HepG2 (cell line): ENCODE data around the gene LRRC28. TPM values are rescaled to one million over a fixed set of nuclear protein-coding genes. Genes with fewer than 3 reads are reported as not detected.

Experiments
- ATAC-seq: fragments of 200-7000 bp; cut with Tn5 transposase; 3 replicates; pipeline ENCODE4 v1.9.1; 2020; ENCODE audit warnings: mild to moderate bottlenecking, moderate library complexity
- BruUV-seq: library from RNA; stranded (reverse); fragments of 400-500 nt; replicated peaks from 2 replicates; lab custom pipeline; 2021; lab: Mats Ljungman, UMichigan
- CTCF ChIA-PET: fragments of 300-600 bp; formaldehyde crosslinking; extraction: SDS; loops from one replicate; lab custom pipeline; 2021; ENCODE audit warnings: low total read pairs, inconsistent platforms, low intra/inter-chr PET ratio; lab: Yijun Ruan, JAX
- POLR2A ChIA-PET: fragments of 350-600 bp; sonication (Branson Sonifier 250); formaldehyde crosslinking; loops from one replicate; lab custom pipeline; 2020; ENCODE audit warnings: antibody characterized with exemption, inconsistent platforms; lab: Yijun Ruan, JAX
- DNase-seq: peaks from one replicate; pipeline ENCODE4 v3.0.0-alpha.2; 2015; ENCODE audit warnings: low spot score
- FAIRE-seq: peaks from 3 replicates; lab custom pipeline; 2011; peaks lifted over from hg19 to GRCh38; lab: Jason Lieb, UNC
- H2AFZ ChIP-seq: one replicate; pipeline ENCODE4 v1.6.1; 2011; ENCODE audit warnings: low read length, inconsistent platforms
- H3K27ac ChIP-seq: fragments of 300-600 bp; 3 replicates; pipeline ENCODE4 v1.8.0; 2011; ENCODE audit warnings: mixed run types, mild to moderate bottlenecking, mixed read lengths, low read length, inconsistent platforms; ENCODE audit not compliant: insufficient read depth; ENCODE audit errors: extremely low read length
- H3K27me3 ChIP-seq, 2 experiments: fragments of 200-600 bp in 1 of 2; 2 replicates in 1 of 2; 3 replicates in 1 of 2; pipeline versions ENCODE4 v1.6.0 to v1.8.0; 2011; ENCODE audit warnings: low read length in 2 of 2, mild to moderate bottlenecking in 2 of 2, moderate library complexity in 2 of 2, inconsistent platforms in 1 of 2; ENCODE audit not compliant: insufficient read depth in 2 of 2, control insufficient read depth in 1 of 2
- H3K36me3 ChIP-seq, 2 experiments: fragments of 200-600 bp in 1 of 2; replicated peaks in 1 of 2; 2 replicates in 1 of 2; 3 replicates in 1 of 2; pipeline versions ENCODE4 v1.5.1 to v1.8.0; 2011; ENCODE audit warnings: low read length in 2 of 2, inconsistent platforms in 1 of 2; ENCODE audit not compliant: insufficient read depth in 2 of 2, control insufficient read depth in 1 of 2
- H3K4me1 ChIP-seq: 2 replicates; pipeline ENCODE4 v1.5.1; 2012; ENCODE audit warnings: low read length, inconsistent platforms; ENCODE audit not compliant: insufficient read depth
- H3K4me2 ChIP-seq: 2 replicates; pipeline ENCODE4 v1.6.0; 2011; ENCODE audit warnings: low read depth, low read length, inconsistent platforms
- H3K4me3 ChIP-seq, 3 experiments: fragments of 200-600 bp in 1 of 3; sonication (generic), shearing (Covaris generic) in 1 of 3; replicated peaks in 1 of 3; 2 replicates each; pipeline ENCODE4 v1.5.1; 2011 to 2016; ENCODE audit warnings: low read length in 3 of 3, inconsistent platforms in 2 of 3, low read depth in 2 of 3, mild to moderate bottlenecking in 2 of 3, control low read depth in 1 of 3, mixed read lengths in 1 of 3; ENCODE audit not compliant: insufficient read depth in 1 of 3
- H3K79me2 ChIP-seq: one replicate; pipeline ENCODE4 v1.6.1; 2011; ENCODE audit warnings: low read length, inconsistent platforms; ENCODE audit not compliant: insufficient read depth
- H3K9ac ChIP-seq: 2 replicates; pipeline ENCODE4 v1.6.0; 2011; ENCODE audit warnings: mild to moderate bottlenecking, low read depth, low read length, inconsistent platforms; ENCODE audit not compliant: insufficient read depth
- H3K9me3 ChIP-seq: 2 replicates; pipeline ENCODE4 v1.5.1; 2012; ENCODE audit warnings: mild to moderate bottlenecking, low read length
- H4K20me1 ChIP-seq: 2 replicates; pipeline ENCODE4 v1.6.0; 2011; ENCODE audit warnings: inconsistent platforms, mild to moderate bottlenecking, low read length, moderate library complexity; ENCODE audit not compliant: insufficient read depth
- SP2 ChIP-seq: sonication (generic); formaldehyde crosslinking; IDR thresholded peaks from 2 replicates; pipeline ENCODE4 v1.5.1; 2020; ENCODE audit warnings: mild to moderate bottlenecking, missing genetic modification reagents
- STAG1 ChIP-seq: sonication (generic); formaldehyde crosslinking; IDR thresholded peaks from 2 replicates; pipeline ENCODE4 v1.4.0; 2020; ENCODE audit warnings: missing genetic modification reagents
- WGBS: methylation state at CpG from one replicate; pipeline ENCODE4 v1.1.6; 2017; ENCODE audit warnings: low lambda C conversion rate; 5-methylcytosine and 5-hydroxymethylcytosine counted together
- in situ Hi-C: cut with HindIII; loops from 2 replicates; pipeline ENCODE4 v1.10.0; 2017; ENCODE audit warnings: low pct_unique_long_range_greater_than_20kb; ENCODE audit not compliant: extremely low pct_ligation_motif_present
- intact Hi-C: fragments of 100-400 bp; cut with micrococcal nuclease; formaldehyde crosslinking; loops from one replicate; pipeline ENCODE4 v1.10.0; 2022; ENCODE audit not compliant: unreplicated experiment
- polyA plus RNA-seq, 8 experiments: library from polyadenylated mRNA; depleted of rRNA in 3 of 8; stranded (reverse) in 7 of 8; unstranded in 1 of 8; fragments of >200 nt; fragmentation: Illumina TruSeq in 4 of 8; extraction: Trizol in 4 of 8; gene quantifications; 2 replicates each; pipeline versions ENCODE4 v1.2.1 to v1.2.3, GENCODE V29; 2011 to 2016; ENCODE audit warnings: low read depth in 4 of 8, missing spikeins in 1 of 8, mixed read lengths in 1 of 8; ENCODE audit not compliant: insufficient read depth in 1 of 8
- total RNA-seq, 5 experiments: library from RNA; depleted of rRNA; stranded (reverse); fragments of >200 nt; fragmentation: Illumina TruSeq; extraction: Trizol; gene quantifications; 2 replicates each; pipeline ENCODE4 v1.2.3, GENCODE V29; 2016; ENCODE audit warnings: low read depth in 1 of 5
- TF ChIP-seq, protein P1 (sequence below): sonication (generic); formaldehyde crosslinking; IDR thresholded peaks from 2 replicates; pipeline ENCODE4 v1.5.1; 2020; ENCODE audit warnings: mild to moderate bottlenecking, missing genetic modification reagents, moderate library complexity
- TF ChIP-seq, protein P2 (sequence below): sonication (generic); formaldehyde crosslinking; IDR thresholded peaks from 2 replicates; pipeline ENCODE4 v1.5.0; 2020; ENCODE audit warnings: mild to moderate bottlenecking, missing genetic modification reagents, moderate library complexity
- TF ChIP-seq, protein P3 (sequence below): sonication (generic); formaldehyde crosslinking; IDR thresholded peaks from 2 replicates; pipeline ENCODE4 v1.4.0; 2020; ENCODE audit warnings: missing genetic modification reagents, borderline replicate concordance

The LRRC28 gene
- total and polyA plus RNA-seq, 2 of the 13 experiments (the other 11 are each of a cell fraction or from before 2014, with no cell fraction given), result 17.5 to 21.3 TPM

- Histone ChIP-seq H3K36me3 (no peaks in the 10 kb centered on the region), H3K79me2 (no peaks in the 10 kb centered on the region), H3K9ac (no peak overlapping the region), H3K4me3 (no peak overlapping the region), H2AFZ (no peak overlapping the region)
- FAIRE-seq, result no peak
- TF ChIP-seq, protein P1, sequence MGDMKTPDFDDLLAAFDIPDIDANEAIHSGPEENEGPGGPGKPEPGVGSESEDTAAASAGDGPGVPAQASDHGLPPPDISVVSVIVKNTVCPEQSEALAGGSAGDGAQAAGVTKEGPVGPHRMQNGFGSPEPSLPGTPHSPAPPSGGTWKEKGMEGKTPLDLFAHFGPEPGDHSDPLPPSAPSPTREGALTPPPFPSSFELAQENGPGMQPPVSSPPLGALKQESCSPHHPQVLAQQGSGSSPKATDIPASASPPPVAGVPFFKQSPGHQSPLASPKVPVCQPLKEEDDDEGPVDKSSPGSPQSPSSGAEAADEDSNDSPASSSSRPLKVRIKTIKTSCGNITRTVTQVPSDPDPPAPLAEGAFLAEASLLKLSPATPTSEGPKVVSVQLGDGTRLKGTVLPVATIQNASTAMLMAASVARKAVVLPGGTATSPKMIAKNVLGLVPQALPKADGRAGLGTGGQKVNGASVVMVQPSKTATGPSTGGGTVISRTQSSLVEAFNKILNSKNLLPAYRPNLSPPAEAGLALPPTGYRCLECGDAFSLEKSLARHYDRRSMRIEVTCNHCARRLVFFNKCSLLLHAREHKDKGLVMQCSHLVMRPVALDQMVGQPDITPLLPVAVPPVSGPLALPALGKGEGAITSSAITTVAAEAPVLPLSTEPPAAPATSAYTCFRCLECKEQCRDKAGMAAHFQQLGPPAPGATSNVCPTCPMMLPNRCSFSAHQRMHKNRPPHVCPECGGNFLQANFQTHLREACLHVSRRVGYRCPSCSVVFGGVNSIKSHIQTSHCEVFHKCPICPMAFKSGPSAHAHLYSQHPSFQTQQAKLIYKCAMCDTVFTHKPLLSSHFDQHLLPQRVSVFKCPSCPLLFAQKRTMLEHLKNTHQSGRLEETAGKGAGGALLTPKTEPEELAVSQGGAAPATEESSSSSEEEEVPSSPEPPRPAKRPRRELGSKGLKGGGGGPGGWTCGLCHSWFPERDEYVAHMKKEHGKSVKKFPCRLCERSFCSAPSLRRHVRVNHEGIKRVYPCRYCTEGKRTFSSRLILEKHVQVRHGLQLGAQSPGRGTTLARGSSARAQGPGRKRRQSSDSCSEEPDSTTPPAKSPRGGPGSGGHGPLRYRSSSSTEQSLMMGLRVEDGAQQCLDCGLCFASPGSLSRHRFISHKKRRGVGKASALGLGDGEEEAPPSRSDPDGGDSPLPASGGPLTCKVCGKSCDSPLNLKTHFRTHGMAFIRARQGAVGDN (CRISPR knock-in tag), result 0 out of 2 replicates have a peak, but pooled peaks have one; percentile 3
- TF ChIP-seq, protein P2, sequence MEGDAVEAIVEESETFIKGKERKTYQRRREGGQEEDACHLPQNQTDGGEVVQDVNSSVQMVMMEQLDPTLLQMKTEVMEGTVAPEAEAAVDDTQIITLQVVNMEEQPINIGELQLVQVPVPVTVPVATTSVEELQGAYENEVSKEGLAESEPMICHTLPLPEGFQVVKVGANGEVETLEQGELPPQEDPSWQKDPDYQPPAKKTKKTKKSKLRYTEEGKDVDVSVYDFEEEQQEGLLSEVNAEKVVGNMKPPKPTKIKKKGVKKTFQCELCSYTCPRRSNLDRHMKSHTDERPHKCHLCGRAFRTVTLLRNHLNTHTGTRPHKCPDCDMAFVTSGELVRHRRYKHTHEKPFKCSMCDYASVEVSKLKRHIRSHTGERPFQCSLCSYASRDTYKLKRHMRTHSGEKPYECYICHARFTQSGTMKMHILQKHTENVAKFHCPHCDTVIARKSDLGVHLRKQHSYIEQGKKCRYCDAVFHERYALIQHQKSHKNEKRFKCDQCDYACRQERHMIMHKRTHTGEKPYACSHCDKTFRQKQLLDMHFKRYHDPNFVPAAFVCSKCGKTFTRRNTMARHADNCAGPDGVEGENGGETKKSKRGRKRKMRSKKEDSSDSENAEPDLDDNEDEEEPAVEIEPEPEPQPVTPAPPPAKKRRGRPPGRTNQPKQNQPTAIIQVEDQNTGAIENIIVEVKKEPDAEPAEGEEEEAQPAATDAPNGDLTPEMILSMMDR (CRISPR knock-in tag), result peak; percentile 42; the same call in 1 of the 2 replicates
- peak; percentile 44; the same call in 1 of the 2 replicates for TF ChIP-seq STAG1 (CRISPR knock-in tag)
- TF ChIP-seq, protein P3, sequence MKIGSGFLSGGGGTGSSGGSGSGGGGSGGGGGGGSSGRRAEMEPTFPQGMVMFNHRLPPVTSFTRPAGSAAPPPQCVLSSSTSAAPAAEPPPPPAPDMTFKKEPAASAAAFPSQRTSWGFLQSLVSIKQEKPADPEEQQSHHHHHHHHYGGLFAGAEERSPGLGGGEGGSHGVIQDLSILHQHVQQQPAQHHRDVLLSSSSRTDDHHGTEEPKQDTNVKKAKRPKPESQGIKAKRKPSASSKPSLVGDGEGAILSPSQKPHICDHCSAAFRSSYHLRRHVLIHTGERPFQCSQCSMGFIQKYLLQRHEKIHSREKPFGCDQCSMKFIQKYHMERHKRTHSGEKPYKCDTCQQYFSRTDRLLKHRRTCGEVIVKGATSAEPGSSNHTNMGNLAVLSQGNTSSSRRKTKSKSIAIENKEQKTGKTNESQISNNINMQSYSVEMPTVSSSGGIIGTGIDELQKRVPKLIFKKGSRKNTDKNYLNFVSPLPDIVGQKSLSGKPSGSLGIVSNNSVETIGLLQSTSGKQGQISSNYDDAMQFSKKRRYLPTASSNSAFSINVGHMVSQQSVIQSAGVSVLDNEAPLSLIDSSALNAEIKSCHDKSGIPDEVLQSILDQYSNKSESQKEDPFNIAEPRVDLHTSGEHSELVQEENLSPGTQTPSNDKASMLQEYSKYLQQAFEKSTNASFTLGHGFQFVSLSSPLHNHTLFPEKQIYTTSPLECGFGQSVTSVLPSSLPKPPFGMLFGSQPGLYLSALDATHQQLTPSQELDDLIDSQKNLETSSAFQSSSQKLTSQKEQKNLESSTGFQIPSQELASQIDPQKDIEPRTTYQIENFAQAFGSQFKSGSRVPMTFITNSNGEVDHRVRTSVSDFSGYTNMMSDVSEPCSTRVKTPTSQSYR (CRISPR knock-in tag), result no peak
- no peak for TF ChIP-seq SP2 (CRISPR knock-in tag)
- TF ChIP-seq, all 625 proteins: peak for 3
- H3K4me1 ChIP-seq, result peaks cover 54% of the 10 kb centered on the region
- peak overlapping the region; percentile 55; the same call in 1 of the 2 replicates for H3K4me2 ChIP-seq
- intact Hi-C loops, result no loop called here
- no peaks in the 10 kb centered on the region for H3K9me3 ChIP-seq
- 84% methylated on average over 8 of the region's 19 CpGs for WGBS
- ChIA-PET POLR2A (interaction anchor here (1.1 kb wide), 1 partner anchor 8 kb away, joined by 4 read pairs; no protein-coding TSS in a partner anchor), CTCF (no interaction called here)
- in situ Hi-C loops, result no loop called here
- H4K20me1 ChIP-seq, result no peaks in the 10 kb centered on the region
- no peak overlapping the region for H3K27ac ChIP-seq
- no peak for DNase-seq
- H3K27me3 ChIP-seq, result peaks cover 0 to 7% of the 10 kb centered on the region in 2 experiments; a peak in 4 of 5 replicates
- BruUV-seq, result no TSS peak
- peak; percentile 15; the same call in 2 of the 3 replicates for ATAC-seq
These were observed 174.5 kb downstream of the LRRC28 start for GRCh38 chr15:99425657-99426301.
